ENCODE measurements around the gene EMC8. TPM values are rescaled to one million over a fixed set of nuclear protein-coding genes. Genes with fewer than 3 reads are reported as not detected.

The EMC8 gene
- total and polyA plus RNA-seq, 2 of the 8 experiments (the other 6 are each of a cell fraction or from before 2014, with no cell fraction given): 52.2 to 69.7 TPM

DNA sequence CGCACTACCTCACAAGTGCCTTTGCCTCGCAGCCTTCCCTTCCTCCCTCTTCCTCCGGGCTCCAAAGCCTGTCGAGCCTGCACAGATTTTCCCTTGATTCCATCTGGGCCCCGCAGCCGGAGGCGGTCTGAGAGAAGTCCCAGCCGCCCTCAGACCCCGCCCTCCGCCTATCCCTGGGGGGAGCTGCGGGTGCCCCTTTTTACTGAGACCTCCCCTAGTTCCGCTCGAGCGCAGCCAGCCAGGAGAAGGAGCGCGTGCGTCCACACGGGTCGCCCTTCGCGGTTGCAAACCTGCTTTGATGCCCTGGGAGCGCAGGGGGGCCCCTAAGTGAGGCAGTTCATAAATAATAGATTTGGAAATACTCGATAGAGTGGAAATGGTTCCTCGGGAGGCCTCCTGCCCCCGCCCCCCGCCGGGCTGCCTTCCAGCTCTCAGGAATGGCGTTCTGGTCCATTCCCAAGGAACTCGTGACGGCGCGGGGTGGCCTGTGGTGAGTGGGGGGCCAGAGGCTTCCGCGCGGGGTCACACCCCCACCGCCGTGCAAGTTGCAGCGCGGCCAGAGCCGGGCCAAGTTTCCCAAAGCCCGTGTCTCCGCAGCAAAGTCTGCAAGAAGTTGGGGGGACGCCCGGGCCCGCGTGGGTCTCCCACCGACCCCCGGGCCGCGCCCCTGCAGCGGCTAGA lies 49.1 kb downstream of the EMC8 start:
- no peaks in the 10 kb centered on the region for H3K36me3 ChIP-seq (ENCODE audit: control insufficient read depth in 2 of 4, insufficient read depth in 4 of 4, low read length in 3 of 4)
- H2BK20ac ChIP-seq (ENCODE audit: low read length): peak overlapping the region; percentile 61; the same call in 1 of the 2 replicates
- 4% methylated on average over 35 of the region's 51 CpGs; no CpG with 5 or more reads in 1 of the 2 experiments for WGBS, 2 experiments (ENCODE audit: extremely low coverage in 1 of 2, insufficient coverage in 1 of 2, insufficient read length in 1 of 2, insufficient replicate concordance in 2 of 2, low coverage in 1 of 2, low lambda C conversion rate in 2 of 2, missing lambda C conversion rate in 1 of 2)
- peaks cover 4% of the 10 kb centered on the region; the same call in 1 of the 2 replicates for H3K23me2 ChIP-seq (ENCODE audit: low read depth, low read length)
- DNase-seq (ENCODE audit: low read depth in 1 of 2, low spot score in 2 of 2) (peak in 1 of 2 experiments; percentile 69), FAIRE-seq (no peak)
- no peak overlapping the region for H3K9ac ChIP-seq (replicated peaks in 1 of 4; ENCODE audit: extremely low read depth in 1 of 4, low read depth in 3 of 4, low read length in 3 of 4)
- H2BK12ac ChIP-seq (ENCODE audit: low read depth, low read length): no peak overlapping the region
- H3K23ac ChIP-seq (ENCODE audit: insufficient read length): no peak overlapping the region
- H2AK5ac ChIP-seq (ENCODE audit: low read depth, low read length): no peak overlapping the region
- H4K20me1 ChIP-seq (replicated peaks in 1 of 2; ENCODE audit: control insufficient read depth in 1 of 2, insufficient read depth in 2 of 2, low read length in 2 of 2): peaks cover 0 to 3% of the 10 kb centered on the region in 2 experiments
- H2AFZ ChIP-seq (ENCODE audit: low read length): peak overlapping the region; percentile 43; the same call in 1 of the 2 replicates
- H3K4ac ChIP-seq (replicated peaks; ENCODE audit: insufficient read length, low read depth, low read length): peak overlapping the region; percentile 14
- H4K8ac ChIP-seq (ENCODE audit: extremely low read depth, insufficient read depth, low read length): peak overlapping the region; percentile 53
- H3K27ac ChIP-seq (ENCODE audit: low read depth, low read length): no peak overlapping the region
- no peaks in the 10 kb centered on the region for H3K79me1 ChIP-seq (ENCODE audit: low read depth, low read length)
- peaks cover 3 to 34% (median 22%) of the 10 kb centered on the region in 4 experiments for H3K27me3 ChIP-seq (replicated peaks in 1 of 4; ENCODE audit: control insufficient read depth in 3 of 4, extremely low read depth in 1 of 4, insufficient read depth in 3 of 4, low read length in 3 of 4)
- H3K4me1 ChIP-seq (replicated peaks in 1 of 4; ENCODE audit: control insufficient read depth in 3 of 4, insufficient read depth in 4 of 4, low read length in 3 of 4): peaks cover 0 to 39% (median 31%) of the 10 kb centered on the region in 4 experiments; a peak in 6 of 7 replicates
- ChIA-PET POLR2A (ENCODE audit: partially characterized antibody) (interaction anchor here (0.6 to 1.2 kb wide), 4 partner anchors 40 to 631 kb away, joined by 3 read pairs; no protein-coding TSS in a partner anchor), CTCF (ENCODE audit: partially characterized antibody) (no interaction called here)
- no peak overlapping the region for H2BK120ac ChIP-seq (replicated peaks; ENCODE audit: low read depth, low read length)
- H3K9me3 ChIP-seq (ENCODE audit: insufficient read depth in 2 of 2, low read depth in 1 of 2, low read length in 1 of 2): no peaks in the 10 kb centered on the region
- H2BK15ac ChIP-seq (ENCODE audit: low read length): no peak overlapping the region; the same call in 1 of the 2 replicates
- peak overlapping the region; percentile 24; the same call in 1 of the 2 replicates for H2BK5ac ChIP-seq (ENCODE audit: low read depth, low read length)
- peak overlapping the region; percentile 5 for H3K18ac ChIP-seq (ENCODE audit: extremely low read depth, low read length)
- no peaks in the 10 kb centered on the region for H3K79me2 ChIP-seq (ENCODE audit: control insufficient read depth in 1 of 2, insufficient read depth in 2 of 2, low read length in 2 of 2)
- H3K4me3 ChIP-seq (ENCODE audit: extremely low read depth in 1 of 4, insufficient read depth in 2 of 4, low read depth in 3 of 4, low read length in 4 of 4): peak overlapping the region; percentile 38 to 71 (median 60)
- no peak overlapping the region for H3K14ac ChIP-seq (ENCODE audit: insufficient read length)
- H3K4me2 ChIP-seq (ENCODE audit: insufficient read depth in 1 of 2, low read depth in 2 of 2, low read length in 2 of 2): peak overlapping the region; percentile 80 to 83
- H3K56ac ChIP-seq (replicated peaks; ENCODE audit: insufficient read length, low read depth, low read length): peak overlapping the region; percentile 54
- no peak overlapping the region for H4K5ac ChIP-seq (ENCODE audit: insufficient read length, low read depth, low read length)
- peak overlapping the region; percentile 31 for H4K91ac ChIP-seq (replicated peaks; ENCODE audit: insufficient read length, low read length)
- TF ChIP-seq EP300 (IDR thresholded peaks at IDR 0.05; ENCODE audit: borderline replicate concordance in 1 of 2, low read depth in 2 of 2, low read length in 2 of 2): no peak
- no peak for TF ChIP-seq CHD1 (IDR thresholded peaks at IDR 0.05; ENCODE audit: low read depth, low read length)
- no peak for TF ChIP-seq CEBPB (IDR thresholded peaks at IDR 0.05; ENCODE audit: low read depth, low read length)
- TF ChIP-seq PHF8 (conservative IDR thresholded peaks at IDR 0.05; ENCODE audit: low read depth, low read length): no peak
- TF ChIP-seq RFX5 (IDR thresholded peaks at IDR 0.05; ENCODE audit: borderline replicate concordance, low read depth, low read length): no peak
- TF ChIP-seq CBX5 (IDR thresholded peaks at IDR 0.05; ENCODE audit: low read depth, low read length): no peak
- TF ChIP-seq, protein P1, sequence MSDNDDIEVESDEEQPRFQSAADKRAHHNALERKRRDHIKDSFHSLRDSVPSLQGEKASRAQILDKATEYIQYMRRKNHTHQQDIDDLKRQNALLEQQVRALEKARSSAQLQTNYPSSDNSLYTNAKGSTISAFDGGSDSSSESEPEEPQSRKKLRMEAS (IDR thresholded peaks at IDR 0.05): peak; percentile 63
- TF ChIP-seq TEAD4 (IDR thresholded peaks at IDR 0.05; ENCODE audit: low read depth, low read length): no peak
- no peak for TF ChIP-seq JUND (IDR thresholded peaks at IDR 0.05; ENCODE audit: low read length)
- TF ChIP-seq TAF7 (optimal IDR thresholded peaks at IDR 0.05; ENCODE audit: borderline replicate concordance, low read depth, low read length): no peak
- TF ChIP-seq POU5F1 (IDR thresholded peaks at IDR 0.05; ENCODE audit: low read depth, low read length): no peak
- TF ChIP-seq HDAC2 (IDR thresholded peaks at IDR 0.05; ENCODE audit: borderline replicate concordance in 1 of 2, low read depth in 2 of 2, low read length in 2 of 2): no peak

Data from H1 (cell line).